NCI-H526 (cell line): ENCODE measurements around the gene TRA2B.

Experiments
- DNase-seq, 2 experiments: peaks; one replicate each; lab custom pipeline; 2025; lab: John Stamatoyannopoulos, UW

Gene TRA2B

GRCh38 chr3:185937689-185938374 lies at the start of gene TRA2B:
TRA2B (minus strand) TSS chr3:185938014; CDS start chr3:185937860, 154 bp downstream.
- DNase-seq = peak; percentile 94 to 99

GRCh38 chr3:185986198-185986777 lies 48.5 kb upstream of the TRA2B start:
- peak in 1 of 2 experiments; percentile 44 for DNase-seq

- no peak for DNase-seq
Measured at GRCh38 chr3:185984203-185984602, 46.4 kb upstream of the TRA2B start.

GRCh38 chr3:185983495-185984141 lies 45.8 kb upstream of the TRA2B start:
- peak; percentile 9 to 82 for DNase-seq

GRCh38 chr3:185982632-185983031 lies 44.8 kb upstream of the TRA2B start:
- no peak for DNase-seq

- no peak for DNase-seq
Measured at GRCh38 chr3:185981621-185982020, 43.8 kb upstream of the TRA2B start.

- no peak for DNase-seq
Measured at GRCh38 chr3:185979721-185980121, 41.9 kb upstream of the TRA2B start.

GRCh38 chr3:185978516-185978915 lies 40.7 kb upstream of the TRA2B start:
- DNase-seq = no peak

GRCh38 chr3:185977679-185978040 lies 39.8 kb upstream of the TRA2B start:
- no peak for DNase-seq

GRCh38 chr3:185976977-185977678 lies 39.3 kb upstream of the TRA2B start:
- DNase-seq = peak; percentile 6 to 79

- no peak for DNase-seq
Measured at GRCh38 chr3:185976100-185976499, 38.3 kb upstream of the TRA2B start.

- DNase-seq = no peak
Measured at GRCh38 chr3:185971579-185971978, 33.8 kb upstream of the TRA2B start.

- DNase-seq = no peak
Measured at GRCh38 chr3:185968168-185968567, 30.4 kb upstream of the TRA2B start.

GRCh38 chr3:185966655-185967054 lies 28.8 kb upstream of the TRA2B start:
- DNase-seq = no peak

GRCh38 chr3:185965496-185965895 lies 27.7 kb upstream of the TRA2B start:
- no peak for DNase-seq

GRCh38 chr3:185961675-185962232 lies 23.9 kb upstream of the TRA2B start:
- no peak for DNase-seq

GRCh38 chr3:185960522-185961288 lies 22.9 kb upstream of the TRA2B start:
- no peak for DNase-seq

- no peak for DNase-seq
Measured at GRCh38 chr3:185959609-185960521, 22.1 kb upstream of the TRA2B start.

GRCh38 chr3:185958626-185959025 lies 20.8 kb upstream of the TRA2B start:
- no peak for DNase-seq

- DNase-seq = no peak
Measured at GRCh38 chr3:185956244-185956643, 18.4 kb upstream of the TRA2B start.

GRCh38 chr3:185954366-185954723 lies 16.5 kb upstream of the TRA2B start:
- DNase-seq = no peak
